Daoy (cell line): ENCODE data around the gene SOAT2. TPM values are rescaled to one million over a fixed set of nuclear protein-coding genes. Genes with fewer than 3 reads are reported as not detected.

Source experiments
- DNase-seq: peaks from one replicate; pipeline ENCODE4 v3.0.0-alpha.2; 2015; ENCODE audit warnings: low read depth
- total RNA-seq: library from RNA; depleted of rRNA; stranded (reverse); fragments of >200 nt; shearing (Covaris generic); gene quantifications from 2 replicates; pipeline ENCODE4 v1.2.3, GENCODE V29; 2014; rRNA removed

SOAT2 gene
- not detected in 2 replicates for total RNA-seq

DNA sequence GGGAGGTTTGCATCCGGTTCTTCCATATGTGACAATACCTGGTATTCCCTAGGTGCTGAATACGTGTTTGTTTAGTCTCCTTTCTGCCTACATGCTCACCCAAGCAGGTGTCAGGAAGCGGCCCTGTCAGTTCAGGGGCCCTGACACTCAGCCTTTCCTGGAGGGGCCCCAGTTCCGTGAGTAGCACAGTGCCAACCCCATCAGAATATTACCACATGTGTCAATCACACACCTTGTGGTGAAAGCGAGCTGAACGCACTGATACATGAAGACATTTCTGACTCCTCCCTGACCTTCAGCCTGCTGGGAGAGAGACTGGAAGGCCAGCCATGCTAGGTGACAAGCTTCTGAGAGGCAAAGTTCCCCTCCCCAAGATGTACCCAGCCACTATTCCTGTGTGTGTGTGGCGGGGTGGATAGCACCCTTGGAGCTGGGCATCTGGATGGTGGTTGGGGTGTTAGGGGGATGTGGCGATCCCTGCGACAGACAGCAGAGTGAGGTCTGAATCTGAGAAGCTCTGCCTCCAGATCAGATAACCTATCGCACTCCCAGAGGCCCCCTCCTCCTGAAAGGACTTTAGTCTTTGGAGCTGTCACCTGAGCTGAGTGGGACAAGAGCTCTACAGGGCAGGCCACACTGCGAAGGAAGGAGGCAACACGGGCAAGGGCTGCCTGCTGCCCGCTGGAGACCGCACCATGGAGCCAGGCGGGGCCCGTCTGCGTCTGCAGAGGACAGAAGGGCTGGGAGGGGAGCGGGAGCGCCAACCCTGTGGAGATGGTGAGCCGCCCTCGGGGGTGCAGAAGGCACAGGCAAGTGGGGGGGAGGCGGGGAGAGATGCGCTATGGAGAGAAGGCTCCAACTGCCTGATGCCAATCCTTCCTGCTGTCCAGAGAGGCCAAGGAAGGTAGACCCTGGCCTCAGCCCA is at the start of gene SOAT2:
Gene SOAT2 (plus strand): TSS at position 604 of the 925 bp plus-strand sequence. CDS start 92 bp downstream, at position 696.
- DNase-seq, result no peak

DNA sequence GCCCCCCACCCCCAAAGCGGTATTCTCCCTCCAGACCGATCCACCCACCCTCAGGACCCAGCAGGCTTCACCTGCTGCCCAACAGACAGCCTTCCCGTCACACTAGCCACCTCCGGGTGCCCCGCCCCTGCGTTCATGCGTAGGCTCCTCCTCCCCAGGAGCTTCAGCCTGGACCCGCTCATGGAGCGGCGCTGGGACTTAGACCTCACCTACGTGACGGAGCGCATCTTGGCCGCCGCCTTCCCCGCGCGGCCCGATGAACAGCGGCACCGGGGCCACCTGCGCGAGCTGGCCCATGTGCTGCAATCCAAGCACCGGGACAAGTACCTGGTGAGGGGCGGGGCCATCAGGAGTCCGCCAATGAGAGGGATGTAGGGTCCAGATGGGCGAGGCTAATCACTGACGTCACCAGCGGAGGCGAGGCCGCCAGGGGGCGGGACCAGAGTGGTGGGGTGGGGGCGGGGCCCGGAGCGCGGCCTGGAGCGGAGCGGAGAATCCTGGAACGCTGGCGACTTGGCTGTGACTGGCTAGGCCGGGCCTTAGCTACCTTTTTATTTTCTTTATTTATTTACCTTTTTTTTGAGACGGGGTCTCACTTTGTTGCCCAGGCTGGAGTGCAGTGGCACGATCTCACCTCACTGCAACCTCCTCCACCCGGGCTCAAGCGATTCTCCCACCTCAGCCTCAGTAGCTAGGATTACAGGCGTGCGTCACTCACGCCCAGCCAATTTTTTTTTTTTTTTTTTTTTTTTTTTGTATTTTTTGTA is 49.0 kb upstream of the SOAT2 start:
- peak; percentile 80 for DNase-seq

- no peak for DNase-seq
These were observed 47.6 kb upstream of the SOAT2 start for GRCh38 chr12:53055471-53056266.

- no peak for DNase-seq
These were observed 47.0 kb upstream of the SOAT2 start for GRCh38 chr12:53056296-53056695.

DNA sequence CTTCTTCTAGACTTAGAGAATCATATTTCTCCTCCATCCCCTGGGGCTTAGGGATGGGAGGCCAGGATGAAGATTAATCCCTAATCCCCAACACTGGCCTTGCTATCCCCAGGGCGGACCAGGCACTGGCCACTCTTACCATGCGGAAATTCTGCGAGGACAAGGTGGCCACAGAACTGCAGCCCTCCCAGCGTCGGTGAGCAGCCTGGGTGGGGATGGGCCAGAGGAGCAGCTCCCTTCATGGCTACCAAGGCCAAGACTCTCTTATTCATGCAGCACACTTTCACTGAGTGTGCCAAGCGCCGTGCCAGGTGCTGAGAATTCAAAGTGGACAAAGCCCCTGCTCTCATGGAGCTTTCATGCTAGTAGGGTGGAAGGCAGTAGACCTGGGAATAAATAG is 46.4 kb upstream of the SOAT2 start:
- no peak for DNase-seq

GRCh38 chr12:53057816-53058500 is 45.3 kb upstream of the SOAT2 start:
- DNase-seq, result no peak

DNA sequence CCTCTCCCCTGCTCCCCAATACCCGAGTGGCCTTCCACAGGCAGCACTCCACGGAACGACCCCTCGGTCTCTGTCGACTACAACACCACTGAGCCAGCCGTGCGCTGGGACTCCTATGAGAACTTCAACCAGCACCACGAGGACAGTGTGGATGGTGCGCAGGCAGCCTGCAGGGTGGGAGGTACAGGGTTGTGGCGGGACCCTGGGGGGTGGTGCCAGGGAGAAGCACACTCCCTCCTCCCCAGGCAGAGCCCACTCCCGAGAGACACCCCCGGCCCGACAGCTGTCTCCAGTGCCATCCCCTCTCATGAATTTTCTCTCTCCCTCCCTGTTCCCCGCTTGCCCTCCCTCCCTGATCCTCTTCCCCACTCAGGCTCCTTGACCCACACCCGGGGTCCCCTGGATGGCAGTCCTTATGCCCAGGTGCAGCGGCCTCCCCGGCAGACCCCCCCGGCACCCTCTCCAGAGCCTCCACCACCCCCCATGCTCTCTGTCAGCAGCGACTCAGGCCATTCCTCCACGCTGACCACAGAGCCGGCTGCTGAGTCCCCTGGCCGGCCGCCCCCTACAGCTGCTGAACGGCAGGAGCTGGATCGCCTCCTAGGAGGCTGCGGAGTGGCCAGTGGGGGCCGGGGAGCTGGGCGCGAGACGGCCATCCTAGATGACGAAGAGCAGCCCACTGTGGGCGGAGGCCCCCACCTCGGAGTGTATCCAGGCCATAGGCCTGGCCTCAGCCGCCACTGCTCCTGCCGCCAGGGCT is 44.4 kb upstream of the SOAT2 start:
- DNase-seq, result no peak

- no peak for DNase-seq
These were observed 43.7 kb upstream of the SOAT2 start for GRCh38 chr12:53059434-53060063.

GRCh38 chr12:53060064-53060720 is 43.1 kb upstream of the SOAT2 start:
- no peak for DNase-seq

DNA sequence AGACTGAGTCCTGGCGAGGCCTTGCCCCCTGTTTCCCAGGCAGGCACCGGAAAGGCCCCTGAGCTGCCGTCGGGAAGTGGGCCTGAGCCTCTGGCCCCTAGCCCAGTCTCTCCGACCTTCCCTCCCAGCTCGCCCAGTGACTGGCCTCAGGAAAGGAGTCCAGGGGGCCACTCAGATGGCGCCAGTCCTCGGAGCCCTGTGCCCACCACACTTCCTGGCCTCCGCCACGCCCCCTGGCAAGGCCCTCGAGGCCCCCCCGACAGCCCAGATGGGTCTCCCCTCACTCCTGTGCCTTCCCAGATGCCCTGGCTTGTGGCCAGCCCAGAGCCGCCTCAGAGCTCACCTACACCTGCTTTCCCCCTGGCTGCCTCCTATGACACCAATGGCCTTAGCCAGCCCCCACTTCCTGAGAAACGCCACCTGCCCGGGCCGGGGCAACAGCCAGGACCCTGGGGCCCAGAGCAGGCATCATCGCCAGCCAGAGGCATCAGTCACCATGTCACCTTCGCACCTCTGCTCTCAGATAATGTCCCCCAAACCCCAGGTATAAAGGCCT is 42.5 kb upstream of the SOAT2 start:
- no peak for DNase-seq

DNA sequence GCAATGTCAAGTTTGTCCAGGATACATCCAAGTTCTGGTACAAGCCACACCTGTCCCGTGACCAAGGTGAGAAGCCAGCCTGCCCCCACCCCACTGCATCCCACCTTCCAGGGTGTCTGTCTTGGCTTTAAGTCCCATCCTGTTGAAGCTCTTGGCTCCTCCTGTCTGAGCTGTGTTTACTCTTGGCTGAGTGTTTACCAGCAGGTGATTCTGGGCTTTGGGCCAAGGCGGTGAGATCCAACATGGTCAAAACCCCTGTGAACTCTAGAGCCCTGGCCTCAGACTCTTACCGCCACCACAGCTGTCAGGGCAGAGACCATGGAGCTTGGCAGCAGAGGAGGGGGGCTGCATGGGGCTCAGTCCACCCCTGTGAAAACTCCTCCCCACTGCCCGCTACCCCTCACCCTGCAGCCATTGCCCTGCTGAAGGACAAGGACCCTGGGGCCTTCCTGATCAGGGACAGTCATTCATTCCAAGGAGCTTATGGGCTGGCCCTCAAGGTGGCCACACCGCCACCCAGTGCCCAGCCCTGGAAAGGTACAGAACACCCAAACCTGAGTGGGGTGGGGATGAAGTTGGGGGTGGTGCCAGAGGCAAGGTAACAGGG is 41.8 kb upstream of the SOAT2 start:
- DNase-seq, result no peak

DNA sequence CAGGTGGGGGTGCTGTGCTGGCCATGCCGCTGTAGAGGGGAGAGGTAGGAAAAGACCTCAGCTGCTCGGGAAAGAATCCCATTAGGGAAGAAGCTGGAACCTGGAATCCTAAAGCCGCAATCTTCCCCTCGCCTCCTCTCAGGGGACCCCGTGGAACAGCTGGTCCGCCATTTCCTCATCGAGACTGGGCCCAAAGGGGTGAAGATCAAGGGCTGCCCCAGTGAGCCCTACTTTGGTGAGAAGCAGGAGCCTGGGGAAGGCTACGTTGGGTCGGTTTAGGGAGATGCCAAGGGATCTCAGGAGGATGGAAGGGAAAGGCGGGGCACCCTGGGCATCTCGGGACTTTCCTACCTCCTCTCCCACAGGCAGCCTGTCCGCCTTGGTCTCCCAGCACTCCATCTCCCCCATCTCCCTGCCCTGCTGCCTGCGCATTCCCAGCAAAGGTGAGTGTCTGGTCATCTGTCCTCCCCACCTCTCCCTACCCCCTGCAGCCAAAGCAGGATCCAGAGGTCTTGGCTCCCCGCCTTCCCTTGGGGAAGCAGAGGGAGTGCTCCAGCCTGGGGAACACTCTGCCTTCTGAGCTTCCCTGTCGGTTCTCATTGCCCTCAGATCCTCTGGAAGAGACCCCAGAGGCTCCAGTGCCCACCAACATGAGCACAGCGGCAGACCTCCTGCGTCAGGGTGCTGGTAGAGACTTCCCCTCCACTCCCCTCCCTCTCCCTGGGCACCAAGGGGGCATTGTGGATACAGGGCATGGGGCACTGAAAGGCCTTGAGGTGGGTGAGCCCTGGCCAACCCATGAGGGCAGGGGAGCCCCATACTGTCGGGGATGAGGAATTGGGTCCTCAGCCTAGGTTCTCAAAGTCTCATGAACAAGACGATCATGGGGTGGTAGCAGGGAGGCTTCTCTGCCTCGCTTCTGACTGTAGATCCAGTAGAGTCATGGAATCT is 41.0 kb upstream of the SOAT2 start:
- DNase-seq, result no peak

- no peak for DNase-seq
These were observed 40.1 kb upstream of the SOAT2 start for GRCh38 chr12:53062977-53063707.

DNA sequence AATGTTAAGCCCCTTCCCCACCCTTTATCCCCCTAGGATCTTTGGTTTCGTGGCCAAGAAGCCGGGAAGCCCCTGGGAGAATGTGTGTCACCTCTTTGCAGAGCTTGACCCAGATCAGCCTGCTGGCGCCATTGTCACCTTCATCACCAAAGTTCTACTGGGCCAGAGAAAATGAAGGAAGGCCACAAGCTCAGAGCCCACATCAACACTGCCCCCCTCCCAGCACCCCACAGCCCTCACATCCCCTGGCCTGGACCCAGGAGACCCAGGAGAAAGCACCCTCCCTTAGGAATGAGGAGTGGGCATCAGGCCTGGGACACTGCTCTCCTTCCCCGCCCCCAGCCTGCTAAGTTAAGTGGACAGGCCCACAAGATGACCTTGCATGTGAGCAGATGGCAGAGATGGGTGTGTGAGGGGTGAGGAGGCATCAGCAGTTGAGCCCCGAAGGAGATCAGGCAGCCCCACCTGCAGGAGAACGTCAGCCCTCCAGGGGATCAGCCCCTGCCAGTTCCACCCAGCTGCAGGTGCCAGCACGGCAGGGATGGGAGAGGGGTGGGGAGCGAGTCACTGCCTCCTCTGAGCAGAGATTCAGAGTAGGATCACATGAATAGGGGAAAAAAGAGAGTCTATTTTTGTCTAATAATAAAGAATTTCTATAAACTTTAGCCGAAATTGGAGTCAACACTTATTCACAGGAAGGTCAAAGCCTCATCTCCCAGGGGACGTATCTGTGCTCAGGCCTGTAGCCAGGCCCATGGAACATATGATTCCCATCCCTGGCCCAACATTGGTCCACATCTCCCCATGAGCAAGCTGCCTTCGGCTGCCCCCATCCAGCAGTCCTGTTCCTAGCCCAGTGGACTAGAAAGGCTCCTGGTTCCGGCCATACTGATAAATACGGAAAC is 39.3 kb upstream of the SOAT2 start:
- DNase-seq, result no peak

DNA sequence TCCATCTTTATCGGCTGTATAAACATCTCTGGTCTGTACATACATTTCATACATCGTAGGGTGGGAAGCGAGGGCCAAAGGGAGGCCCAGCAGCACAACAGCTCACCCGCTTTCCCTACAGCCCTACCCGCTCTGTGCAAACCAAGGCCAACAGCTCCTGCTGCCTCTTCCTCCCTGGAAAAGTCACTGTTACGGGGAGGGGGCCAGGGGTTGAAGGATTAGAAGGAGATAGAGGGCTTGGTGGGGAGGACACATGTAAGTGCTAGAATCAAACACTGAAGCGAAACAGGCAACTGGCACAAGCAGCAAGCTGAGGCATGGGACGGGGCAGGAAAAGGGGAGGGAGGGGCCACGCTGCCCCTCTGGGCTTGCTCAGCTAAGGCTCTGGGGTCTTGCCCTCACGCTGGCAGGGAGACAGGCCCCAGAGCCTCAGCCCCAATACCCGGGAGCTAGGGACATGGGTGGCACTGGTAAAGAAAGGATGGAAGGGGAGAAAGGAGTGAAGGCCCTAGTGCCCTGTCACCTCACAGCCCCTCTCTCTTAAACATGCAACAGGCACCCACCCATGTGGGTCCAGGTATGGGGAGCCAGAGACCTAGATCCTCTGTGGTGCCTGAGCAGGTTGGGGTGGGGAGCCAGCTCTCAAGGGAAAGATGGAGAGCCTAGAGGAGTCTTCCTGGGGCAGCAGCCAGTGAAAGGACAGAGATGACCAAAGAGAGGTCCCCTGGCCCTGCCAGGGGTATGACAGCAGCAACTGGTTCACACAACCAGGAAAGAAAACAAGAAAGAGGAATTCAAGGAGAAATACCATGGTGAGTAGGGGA is 38.5 kb upstream of the SOAT2 start:
- no peak for DNase-seq
